Stomach (tissue), 9 donors: ENCODE measurements around the gene CDH23. TPM values are rescaled to one million over a fixed set of nuclear protein-coding genes. Genes with fewer than 3 reads are reported as not detected.

ENCODE experiments used
- DNase-seq, 2 donors: peaks; one replicate each; pipeline versions ENCODE4 v3.0.0 to v3.0.0-alpha.2; 2013 to 2019
- H3K27ac ChIP-seq, 5 donors: fragments of 200-600 bp in 4 of 5; sonication (generic) in 4 of 5; one replicate each; pipeline ENCODE4 v1.5.1; 2013 to 2019; ENCODE audit warnings: mild to moderate bottlenecking in 1 of 5, moderate library complexity in 1 of 5
- H3K27me3 ChIP-seq, 3 donors: fragments of 200-600 bp; sonication (generic); one replicate each; pipeline ENCODE4 v1.5.1; 2017 to 2019; ENCODE audit warnings: mixed run types in 1 of 3
- H3K36me3 ChIP-seq, 4 donors: fragments of 200-600 bp; sonication (generic); 1 replicate in 3 of 4; 2 replicates in 1 of 4; pipeline ENCODE4 v1.5.1; 2016 to 2019
- H3K4me1 ChIP-seq, 4 donors: fragments of 200-600 bp; sonication (generic); one replicate each; pipeline ENCODE4 v1.5.1; 2016 to 2019
- H3K4me3 ChIP-seq, 4 donors: fragments of 200-600 bp; sonication (generic) in 3 of 4; one replicate each; pipeline ENCODE4 v1.5.1; 2016 to 2019; ENCODE audit warnings: mild to moderate bottlenecking in 1 of 4
- H3K9me3 ChIP-seq, 4 donors: fragments of 200-600 bp; sonication (generic); one replicate each; pipeline ENCODE4 v1.5.1; 2016 to 2019
- EP300 ChIP-seq: sonication (generic); formaldehyde crosslinking; IDR thresholded peaks from one replicate; pipeline ENCODE4 v1.6.1; 2017; ENCODE audit warnings: antibody characterized with exemption
- POLR2A ChIP-seq, 4 donors: fragments of 450-650 bp; IDR thresholded peaks; one replicate each; pipeline ENCODE4 v1.6.1; 2016; ENCODE audit warnings: antibody characterized with exemption in 4 of 4, control low read depth in 2 of 4, mild to moderate bottlenecking in 1 of 4, moderate library complexity in 1 of 4
- POLR2AphosphoS5 ChIP-seq, 3 donors: sonication (generic); formaldehyde crosslinking; IDR thresholded peaks; one replicate each; pipeline ENCODE4 v1.6.1; 2016; ENCODE audit warnings: antibody characterized with exemption in 3 of 3
- WGBS, 5 donors: extraction: QIAGEN DNeasy Blood & Tissue Kit in 3 of 5; methylation state at CpG; one replicate each; pipeline versions ENCODE4 v1.1.5 to v1.1.7; 2013 to 2018; 5-methylcytosine and 5-hydroxymethylcytosine counted together
- intact Hi-C: fragments of 100-400 bp; cut with DNase I; formaldehyde crosslinking; loops from one replicate; pipeline ENCODE4 v1.15.1; 2023; ENCODE audit warnings: low total_unique reads
- polyA plus RNA-seq, 3 donors: library from polyadenylated mRNA; stranded (reverse); fragments of 200-250 nt; gene quantifications; one replicate each; pipeline ENCODE4 v1.2.3, GENCODE V29; 2013
- total RNA-seq, 5 donors: library from RNA; depleted of rRNA; stranded (reverse); fragments of >200 nt; gene quantifications; one replicate each; pipeline versions ENCODE4 v1.1.0 to v1.2.3, GENCODE V29; 2014 to 2016
- TF ChIP-seq, protein P1 (sequence below), 7 experiments: fragments of 450-650 bp in 4 of 7; fragments of 200-600 bp in 3 of 7; sonication (generic) in 3 of 7; IDR thresholded peaks; one replicate each; pipeline ENCODE4 v1.5.1; 2016 to 2019; ENCODE audit warnings: antibody characterized with exemption in 7 of 7, control low read depth in 2 of 7, mild to moderate bottlenecking in 1 of 7
- donor health status: healthy with polysubstance abuse.
- donor health status: Bipolar disorder and iron deficiency.
- donor health status: healthy.

CDH23 gene
- total and polyA plus RNA-seq, 8 donors = 0.31 to 8.2 (median 2.2) TPM

DNA sequence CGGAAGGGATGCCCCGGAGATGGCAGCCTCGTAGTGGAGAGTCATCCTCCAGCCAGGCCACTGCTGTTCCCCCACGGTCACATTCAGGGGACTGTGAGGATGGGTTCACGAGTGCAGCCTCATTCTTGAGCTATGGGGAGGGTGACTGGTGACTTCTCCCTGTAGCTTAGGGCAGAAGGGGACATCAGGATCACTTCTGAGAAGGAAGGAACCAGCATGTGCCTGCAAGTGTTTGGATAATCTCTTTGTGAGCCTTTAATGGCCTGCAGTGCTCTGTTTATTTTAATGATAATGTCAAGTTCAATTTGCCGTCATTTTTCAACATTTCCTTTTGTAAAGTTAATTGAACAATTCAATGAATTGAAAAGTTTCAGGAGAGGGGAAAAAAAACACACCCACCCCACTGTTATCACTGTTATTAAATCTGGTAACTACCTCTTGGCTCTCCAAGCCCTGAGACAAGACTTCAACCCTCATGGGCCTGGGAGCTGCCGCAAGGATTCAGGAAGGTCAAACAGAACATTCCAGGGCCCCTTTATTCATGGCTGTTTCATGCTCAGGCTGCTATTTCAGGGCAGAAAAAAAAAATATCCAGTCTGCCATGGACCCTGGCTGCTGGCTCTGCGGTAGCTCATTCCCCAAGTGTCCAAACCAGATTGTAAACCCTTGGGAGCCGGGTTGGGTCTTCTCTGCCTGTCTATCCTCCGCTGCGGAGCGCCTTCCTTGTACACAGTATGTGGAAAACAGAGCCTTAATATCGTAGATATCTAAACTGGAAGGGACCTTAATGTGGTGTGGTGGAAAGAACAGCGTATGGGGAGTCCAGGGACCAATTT is 100.4 kb downstream of the CDH23 start:
- Histone ChIP-seq H3K4me1 (no peaks in the 10 kb centered on the region), H3K27ac (no peak overlapping the region), H3K36me3 (no peaks in the 10 kb centered on the region), H3K27me3 (peaks cover 0 to 10% (median 0%) of the 10 kb centered on the region in 3 donors), H3K9me3 (no peaks in the 10 kb centered on the region), H3K4me3 (no peak overlapping the region)
- intact Hi-C loops = no loop called here
- 58 to 76% (median 69%) methylated on average over 9 to 14 of the region's 14 CpGs for WGBS, 5 donors
- DNase-seq = no peak
- TF ChIP-seq POLR2A (IDR thresholded peaks at IDR 0.05) (no peak), POLR2AphosphoS5 (IDR thresholded peaks at IDR 0.05) (no peak), EP300 (no peak)
- TF ChIP-seq, protein P1, sequence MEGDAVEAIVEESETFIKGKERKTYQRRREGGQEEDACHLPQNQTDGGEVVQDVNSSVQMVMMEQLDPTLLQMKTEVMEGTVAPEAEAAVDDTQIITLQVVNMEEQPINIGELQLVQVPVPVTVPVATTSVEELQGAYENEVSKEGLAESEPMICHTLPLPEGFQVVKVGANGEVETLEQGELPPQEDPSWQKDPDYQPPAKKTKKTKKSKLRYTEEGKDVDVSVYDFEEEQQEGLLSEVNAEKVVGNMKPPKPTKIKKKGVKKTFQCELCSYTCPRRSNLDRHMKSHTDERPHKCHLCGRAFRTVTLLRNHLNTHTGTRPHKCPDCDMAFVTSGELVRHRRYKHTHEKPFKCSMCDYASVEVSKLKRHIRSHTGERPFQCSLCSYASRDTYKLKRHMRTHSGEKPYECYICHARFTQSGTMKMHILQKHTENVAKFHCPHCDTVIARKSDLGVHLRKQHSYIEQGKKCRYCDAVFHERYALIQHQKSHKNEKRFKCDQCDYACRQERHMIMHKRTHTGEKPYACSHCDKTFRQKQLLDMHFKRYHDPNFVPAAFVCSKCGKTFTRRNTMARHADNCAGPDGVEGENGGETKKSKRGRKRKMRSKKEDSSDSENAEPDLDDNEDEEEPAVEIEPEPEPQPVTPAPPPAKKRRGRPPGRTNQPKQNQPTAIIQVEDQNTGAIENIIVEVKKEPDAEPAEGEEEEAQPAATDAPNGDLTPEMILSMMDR (IDR thresholded peaks at IDR 0.05) = no peak

DNA sequence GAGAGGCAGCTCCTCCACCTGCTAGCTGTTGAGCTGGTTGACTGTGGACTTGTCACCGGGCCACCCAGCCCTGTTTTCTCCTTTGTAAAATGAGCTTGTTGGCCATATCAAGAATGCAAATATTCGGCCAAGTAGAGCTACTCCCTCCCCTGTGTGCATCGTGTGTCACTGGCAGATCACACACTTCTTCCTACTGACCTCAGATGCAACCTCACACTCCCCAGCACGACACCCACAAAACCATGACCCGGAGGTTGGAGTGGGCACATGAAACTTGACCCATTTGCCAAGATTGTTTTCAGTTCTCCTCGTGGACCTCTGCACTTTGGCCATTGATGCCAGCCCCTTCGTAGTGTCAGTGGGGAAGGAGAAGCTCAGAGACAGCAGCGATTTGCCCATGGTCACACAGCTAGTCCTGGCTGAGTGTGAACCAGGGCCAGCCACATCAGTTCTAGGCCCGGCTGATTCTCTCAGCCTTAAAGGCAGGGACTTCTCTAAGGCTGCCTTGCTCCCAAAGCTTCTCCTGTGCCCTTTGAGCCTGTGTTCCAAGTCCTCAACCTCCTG is 101.1 kb downstream of the CDH23 start:
- Histone ChIP-seq H3K27me3 (peaks cover 0 to 10% (median 0%) of the 10 kb centered on the region in 3 donors), H3K4me3 (no peak overlapping the region), H3K36me3 (no peaks in the 10 kb centered on the region), H3K4me1 (no peaks in the 10 kb centered on the region), H3K27ac (no peak overlapping the region), H3K9me3 (no peaks in the 10 kb centered on the region)
- TF ChIP-seq EP300 (no peak), POLR2A (IDR thresholded peaks at IDR 0.05) (no peak), POLR2AphosphoS5 (IDR thresholded peaks at IDR 0.05) (no peak)
- TF ChIP-seq, protein P1 (IDR thresholded peaks at IDR 0.05) = no peak
- 62 to 73% (median 65%) methylated on average over 9 of the region's 9 CpGs for WGBS, 5 donors
- no peak for DNase-seq
- intact Hi-C loops = no loop called here

- TF ChIP-seq, protein P1 (IDR thresholded peaks at IDR 0.05) = no peak
- no peak for TF ChIP-seq POLR2AphosphoS5 (IDR thresholded peaks at IDR 0.05)
- TF ChIP-seq POLR2A (IDR thresholded peaks at IDR 0.05) = no peak
- TF ChIP-seq EP300 = no peak
- Histone ChIP-seq H3K27me3 (peaks cover 0 to 8% (median 0%) of the 10 kb centered on the region in 3 donors), H3K9me3 (no peaks in the 10 kb centered on the region), H3K4me1 (no peaks in the 10 kb centered on the region), H3K4me3 (no peak overlapping the region), H3K27ac (no peak overlapping the region), H3K36me3 (no peaks in the 10 kb centered on the region)
- no peak for DNase-seq
- intact Hi-C loops = no loop called here
- 82 to 92% (median 84%) methylated on average over 4 of the region's 4 CpGs for WGBS, 5 donors
Measured at GRCh38 chr10:71501402-71501801, 104.7 kb downstream of the CDH23 start.

- H3K27ac ChIP-seq = no peak overlapping the region
- intact Hi-C loops = no loop called here
- no peaks in the 10 kb centered on the region for H3K4me1 ChIP-seq
- no peaks in the 10 kb centered on the region for H3K36me3 ChIP-seq
- H3K27me3 ChIP-seq = peaks cover 0 to 10% (median 0%) of the 10 kb centered on the region in 3 donors
- 88 to 100% (median 96%) methylated on average over 1 of the region's 1 CpG for WGBS, 5 donors
- TF ChIP-seq EP300 = no peak
- TF ChIP-seq, protein P1 (IDR thresholded peaks at IDR 0.05) = no peak
- TF ChIP-seq POLR2AphosphoS5 (IDR thresholded peaks at IDR 0.05) = no peak
- TF ChIP-seq POLR2A (IDR thresholded peaks at IDR 0.05) = no peak
- H3K4me3 ChIP-seq = no peak overlapping the region
- no peaks in the 10 kb centered on the region for H3K9me3 ChIP-seq
- DNase-seq = no peak
Measured at GRCh38 chr10:71502190-71502589, 105.5 kb downstream of the CDH23 start.
